GM18498 (cell line): ENCODE measurements around the gene ARHGAP42.

Experiments
- ATAC-seq: cut with Tn5 transposase; IDR thresholded peaks from one replicate; pipeline ENCODE4 v1.9.1; 2021; ENCODE audit warnings: mild to moderate bottlenecking, moderate library complexity; ENCODE audit not compliant: unreplicated experiment

ARHGAP42 gene

GRCh38 chr11:100682247-100682969 is 4.7 kb upstream of the ARHGAP42 start:
- no peak for ATAC-seq

GRCh38 chr11:100683126-100683525 is 4.0 kb upstream of the ARHGAP42 start:
- ATAC-seq, result no peak

GRCh38 chr11:100684101-100685065 is 2.7 kb upstream of the ARHGAP42 start:
- ATAC-seq, result peak; percentile 28

- ATAC-seq, result no peak
Measured at GRCh38 chr11:100686476-100687053, 523 bp upstream of the ARHGAP42 start.

- peak; percentile 75 for ATAC-seq
Measured at GRCh38 chr11:100687630-100688395, 725 bp downstream of the ARHGAP42 start.

- no peak for ATAC-seq
Measured at GRCh38 chr11:100689141-100689540, 2.1 kb downstream of the ARHGAP42 start.

- ATAC-seq, result no peak
Measured at GRCh38 chr11:100691896-100692653, 5.0 kb downstream of the ARHGAP42 start.

- no peak for ATAC-seq
Measured at GRCh38 chr11:100695911-100696310, 8.8 kb downstream of the ARHGAP42 start.

GRCh38 chr11:100703139-100703538 is 16.1 kb downstream of the ARHGAP42 start:
- no peak for ATAC-seq

- no peak for ATAC-seq
Measured at GRCh38 chr11:100703801-100704575, 16.9 kb downstream of the ARHGAP42 start.

- ATAC-seq, result peak; percentile 63
Measured at GRCh38 chr11:100705447-100705846, 18.4 kb downstream of the ARHGAP42 start.

- ATAC-seq, result peak; percentile 57
Measured at GRCh38 chr11:100706179-100706578, 19.1 kb downstream of the ARHGAP42 start.

GRCh38 chr11:100709233-100709957 is 22.3 kb downstream of the ARHGAP42 start:
- ATAC-seq, result peak; percentile 69

- ATAC-seq, result no peak
Measured at GRCh38 chr11:100711984-100712383, 24.9 kb downstream of the ARHGAP42 start.

- no peak for ATAC-seq
Measured at GRCh38 chr11:100712583-100712982, 25.5 kb downstream of the ARHGAP42 start.

- no peak for ATAC-seq
Measured at GRCh38 chr11:100715165-100715761, 28.2 kb downstream of the ARHGAP42 start.

GRCh38 chr11:100716838-100717237 is 29.8 kb downstream of the ARHGAP42 start:
- no peak for ATAC-seq

GRCh38 chr11:100719362-100719761 is 32.3 kb downstream of the ARHGAP42 start:
- no peak for ATAC-seq
